H9 (cell line): Measurements from ENCODE around the gene TMPRSS5. TPM values are rescaled to one million over a fixed set of nuclear protein-coding genes. Genes with fewer than 3 reads are reported as not detected.

Experiments used
- DNase-seq: peaks from one replicate; pipeline ENCODE4 v3.0.0-alpha.2; 2017
- H2AFZ ChIP-seq: one replicate; pipeline ENCODE4 v1.6.1; 2013; ENCODE audit warnings: mild to moderate bottlenecking, low read length, control low read depth, moderate library complexity
- H2AK5ac ChIP-seq: 2 replicates; pipeline ENCODE4 v1.6.1; 2013; ENCODE audit warnings: low read length, control low read depth, mixed read lengths; ENCODE audit not compliant: insufficient read length
- H2BK120ac ChIP-seq: one replicate; pipeline ENCODE4 v1.6.1; 2013; ENCODE audit warnings: low read depth, mild to moderate bottlenecking, low read length, control low read depth, inconsistent platforms; ENCODE audit not compliant: poor library complexity, severe bottlenecking
- H2BK12ac ChIP-seq: 2 replicates; pipeline ENCODE4 v1.6.1; 2013; ENCODE audit warnings: low read length, control low read depth, mixed read lengths, low read depth; ENCODE audit not compliant: insufficient read length
- H2BK15ac ChIP-seq: 2 replicates; pipeline ENCODE4 v1.6.1; 2013; ENCODE audit warnings: low read depth, low read length, control low read depth
- H2BK20ac ChIP-seq: one replicate; pipeline ENCODE4 v1.6.1; 2013; ENCODE audit warnings: low read depth, mild to moderate bottlenecking, low read length, control low read depth, inconsistent platforms; ENCODE audit not compliant: poor library complexity, severe bottlenecking
- H2BK5ac ChIP-seq: 2 replicates; pipeline ENCODE4 v1.6.1; 2013; ENCODE audit warnings: low read length, control low read depth, mixed read lengths; ENCODE audit not compliant: insufficient read length
- H3K14ac ChIP-seq: 2 replicates; pipeline ENCODE4 v1.6.1; 2013; ENCODE audit warnings: low read length, control low read depth; ENCODE audit not compliant: insufficient read depth
- H3K18ac ChIP-seq: 2 replicates; pipeline ENCODE4 v1.6.1; 2013; ENCODE audit warnings: low read depth, mild to moderate bottlenecking, mixed read lengths, low read length, control low read depth; ENCODE audit not compliant: insufficient read length
- H3K23ac ChIP-seq: 2 replicates; pipeline ENCODE4 v1.6.1; 2013; ENCODE audit warnings: low read length, control low read depth, mixed read lengths, low read depth; ENCODE audit not compliant: insufficient read length
- H3K23me2 ChIP-seq: 2 replicates; pipeline ENCODE4 v1.6.1; 2013; ENCODE audit warnings: low read depth, mild to moderate bottlenecking, mixed read lengths, low read length, control low read depth; ENCODE audit not compliant: insufficient read length, poor library complexity, severe bottlenecking
- H3K27ac ChIP-seq: 2 replicates; pipeline ENCODE4 v1.5.1; 2013; ENCODE audit warnings: low read length, control low read depth, mixed read lengths, low read depth; ENCODE audit not compliant: insufficient read length
- H3K27me3 ChIP-seq: 2 replicates; pipeline ENCODE4 v1.6.1; 2013; ENCODE audit warnings: low read length, control low read depth, inconsistent platforms; ENCODE audit not compliant: insufficient read depth
- H3K4ac ChIP-seq: 2 replicates; pipeline ENCODE4 v1.6.1; 2013; ENCODE audit warnings: low read depth, mild to moderate bottlenecking, control low read depth, inconsistent platforms, low read length, moderate library complexity
- H3K4me1 ChIP-seq: 2 replicates; pipeline ENCODE4 v1.6.1; 2013; ENCODE audit warnings: low read length, control low read depth, inconsistent platforms; ENCODE audit not compliant: insufficient read depth
- H3K4me2 ChIP-seq: 2 replicates; pipeline ENCODE4 v1.6.1; 2013; ENCODE audit warnings: low read length, control low read depth, mixed read lengths; ENCODE audit not compliant: insufficient read length, insufficient read depth
- H3K56ac ChIP-seq: 2 replicates; pipeline ENCODE4 v1.6.1; 2013; ENCODE audit warnings: low read depth, mild to moderate bottlenecking, mixed read lengths, low read length, control low read depth; ENCODE audit not compliant: insufficient read length
- H3K79me1 ChIP-seq: 2 replicates; pipeline ENCODE4 v1.6.1; 2013; ENCODE audit warnings: low read depth, mild to moderate bottlenecking, moderate library complexity, low read length, control low read depth, inconsistent platforms; ENCODE audit not compliant: insufficient read depth, poor library complexity, severe bottlenecking
- H3K79me2 ChIP-seq: 2 replicates; pipeline ENCODE4 v1.6.1; 2013; ENCODE audit warnings: low read length, control low read depth, inconsistent platforms; ENCODE audit not compliant: insufficient read depth
- H3K9ac ChIP-seq: 2 replicates; pipeline ENCODE4 v1.6.1; 2013; ENCODE audit warnings: low read length, control low read depth, mixed read lengths; ENCODE audit not compliant: insufficient read length; ENCODE audit errors: extremely low read depth
- H3K9me3 ChIP-seq: one replicate; pipeline ENCODE4 v1.6.1; 2013; ENCODE audit warnings: low read depth, low read length, inconsistent platforms; ENCODE audit not compliant: control insufficient read depth
- H3T11ph ChIP-seq: one replicate; pipeline ENCODE4 v1.6.1; 2013; ENCODE audit warnings: mild to moderate bottlenecking, low read length, control low read depth, inconsistent platforms
- H4K20me1 ChIP-seq: one replicate; pipeline ENCODE4 v1.6.1; 2013; ENCODE audit not compliant: control insufficient read depth, insufficient read length, insufficient read depth
- H4K5ac ChIP-seq: 2 replicates; pipeline ENCODE4 v1.6.1; 2013; ENCODE audit warnings: low read depth, mild to moderate bottlenecking, mixed read lengths, low read length, control low read depth; ENCODE audit not compliant: insufficient read length
- H4K8ac ChIP-seq: replicated peaks from 2 replicates; pipeline ENCODE4 v1.6.1; 2013; ENCODE audit warnings: low read length, control low read depth, mixed read lengths, low read depth; ENCODE audit not compliant: insufficient read length
- H4K91ac ChIP-seq: 2 replicates; pipeline ENCODE4 v1.6.1; 2013; ENCODE audit warnings: low read depth, mild to moderate bottlenecking, moderate library complexity, mixed read lengths, low read length, control low read depth; ENCODE audit not compliant: insufficient read length
- H3K27ac Mint-ChIP-seq, 3 experiments: 2 replicates in 2 of 3; 3 replicates in 1 of 3; pipeline ENCODE4 v1.8.0; 2020 to 2021; ENCODE audit warnings: mixed read lengths in 3 of 3, mild to moderate bottlenecking in 1 of 3, moderate library complexity in 1 of 3
- H3K27me3 Mint-ChIP-seq: 2 replicates; pipeline ENCODE4 v1.8.0; 2021; ENCODE audit warnings: low read depth, mild to moderate bottlenecking, moderate library complexity, mixed read lengths
- H3K36me3 Mint-ChIP-seq, 3 experiments: 2 replicates in 2 of 3; 3 replicates in 1 of 3; pipeline ENCODE4 v1.8.0; 2020 to 2021; ENCODE audit warnings: low read depth in 3 of 3, mixed read lengths in 3 of 3; ENCODE audit not compliant: insufficient read depth in 1 of 3
- H3K4me1 Mint-ChIP-seq, 2 experiments: 2 replicates each; pipeline ENCODE4 v1.8.0; 2020; ENCODE audit warnings: mixed read lengths in 2 of 2
- H3K4me3 Mint-ChIP-seq, 2 experiments: 2 replicates in 1 of 2; 3 replicates in 1 of 2; pipeline ENCODE4 v1.8.0; 2020 to 2021; ENCODE audit warnings: mild to moderate bottlenecking in 2 of 2, mixed read lengths in 2 of 2, moderate library complexity in 1 of 2
- H3K9me3 Mint-ChIP-seq, 2 experiments: 2 replicates in 1 of 2; 3 replicates in 1 of 2; pipeline ENCODE4 v1.8.0; 2020; ENCODE audit warnings: mild to moderate bottlenecking in 2 of 2, mixed read lengths in 2 of 2, moderate library complexity in 1 of 2
- CTCF ChIP-seq: fragments of 200-600 bp; sonication (generic); conservative IDR thresholded peaks from 3 replicates; pipeline ENCODE4 v1.8.0; 2021; ENCODE audit warnings: antibody characterized with exemption, mild to moderate bottlenecking
- WGBS: extraction: QIAGEN DNeasy Blood & Tissue Kit; methylation state at CpG from one replicate; pipeline ENCODE4 v1.1.7; 2013; ENCODE audit warnings: missing lambda C conversion rate, low lambda C conversion rate, mixed read lengths; ENCODE audit not compliant: insufficient read length; ENCODE audit errors: extremely low coverage; 5-methylcytosine and 5-hydroxymethylcytosine counted together
- total RNA-seq: library from RNA; stranded (reverse); gene quantifications from 2 replicates; pipeline ENCODE4 v1.2.1, GENCODE V29; 2021

Gene TMPRSS5
- total RNA-seq, 1 experiment from 2014 or later = 0.37 TPM

DNA sequence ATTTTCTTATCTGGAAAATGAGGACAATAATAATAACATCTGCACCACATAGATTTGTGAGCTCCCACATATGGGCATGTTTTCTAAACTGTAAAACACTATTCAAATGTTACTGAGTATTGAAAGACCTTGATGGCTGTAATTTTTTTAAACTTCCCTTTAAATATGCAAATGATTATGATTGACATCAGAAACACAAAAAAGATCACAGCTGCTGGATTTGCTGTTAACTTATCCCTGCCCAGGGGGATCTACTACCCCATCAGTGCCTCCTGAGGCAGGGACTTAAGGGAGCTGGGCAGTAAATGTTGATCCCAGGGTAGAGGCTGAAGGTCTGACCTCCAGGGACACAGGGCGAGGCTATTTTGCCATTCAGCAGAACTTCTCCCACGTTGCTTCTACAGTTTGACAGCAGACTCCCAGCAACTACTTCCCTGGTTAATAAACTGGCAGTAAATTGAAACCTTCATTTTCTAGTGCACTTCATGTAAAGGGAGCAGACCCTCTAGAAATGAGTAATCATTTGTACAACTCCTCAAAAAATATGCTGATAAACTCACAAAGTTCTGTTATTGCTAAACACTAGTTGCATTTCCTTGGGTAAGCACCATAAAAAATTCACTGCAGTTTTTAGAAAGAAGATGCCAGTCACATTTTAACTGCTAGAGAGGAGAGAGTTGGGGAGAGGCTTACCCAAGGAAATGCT, 20.3 kb downstream of the TMPRSS5 start:
- Histone ChIP-seq H2AK5ac (no peak overlapping the region), H2BK120ac (no peak overlapping the region), H3K4me2 (no peak overlapping the region), H3T11ph (no peak overlapping the region), H3K56ac (no peak overlapping the region), H2BK12ac (no peak overlapping the region), H3K27ac (no peak overlapping the region), H3K14ac (no peak overlapping the region), H2BK5ac (no peak overlapping the region), H3K23me2 (no peaks in the 10 kb centered on the region), H3K79me1 (no peaks in the 10 kb centered on the region), H4K91ac (no peak overlapping the region), H2BK20ac (no peak overlapping the region), H3K18ac (no peak overlapping the region), H3K9ac (no peak overlapping the region), H3K79me2 (no peaks in the 10 kb centered on the region), H2AFZ (no peak overlapping the region), H4K20me1 (no peaks in the 10 kb centered on the region), H3K9me3 (no peaks in the 10 kb centered on the region), H3K4ac (no peak overlapping the region), H3K23ac (no peak overlapping the region), H3K4me1 (0 out of 2 replicates have a peak, but pooled peaks cover 3% of the 10 kb centered on the region), H2BK15ac (no peak overlapping the region), H4K8ac (no peak overlapping the region), H3K27me3 (no peaks in the 10 kb centered on the region), H4K5ac (no peak overlapping the region)
- TF ChIP-seq CTCF = no peak
- peaks cover 9 to 20% of the 10 kb centered on the region in 2 experiments for H3K4me1 Mint-ChIP-seq
- H3K27ac Mint-ChIP-seq = no peak overlapping the region
- no peak for DNase-seq
- no CpG with 5 or more reads among the region's 2 CpGs for WGBS
- H3K27me3 Mint-ChIP-seq = peaks cover 3% of the 10 kb centered on the region
- H3K36me3 Mint-ChIP-seq = no peaks in the 10 kb centered on the region
- H3K4me3 Mint-ChIP-seq = no peak overlapping the region
- H3K9me3 Mint-ChIP-seq = no peaks in the 10 kb centered on the region; a peak in 1 of 5 replicates
